NCI-H2227 treated with DMSO at 0.1 percent for 48 hours (cell line): Measurements from ENCODE around the gene SERPIND1.

Experiments
- DNase-seq: peaks from one replicate; lab custom pipeline; 2025; lab: John Stamatoyannopoulos, UW

SERPIND1 gene

DNA sequence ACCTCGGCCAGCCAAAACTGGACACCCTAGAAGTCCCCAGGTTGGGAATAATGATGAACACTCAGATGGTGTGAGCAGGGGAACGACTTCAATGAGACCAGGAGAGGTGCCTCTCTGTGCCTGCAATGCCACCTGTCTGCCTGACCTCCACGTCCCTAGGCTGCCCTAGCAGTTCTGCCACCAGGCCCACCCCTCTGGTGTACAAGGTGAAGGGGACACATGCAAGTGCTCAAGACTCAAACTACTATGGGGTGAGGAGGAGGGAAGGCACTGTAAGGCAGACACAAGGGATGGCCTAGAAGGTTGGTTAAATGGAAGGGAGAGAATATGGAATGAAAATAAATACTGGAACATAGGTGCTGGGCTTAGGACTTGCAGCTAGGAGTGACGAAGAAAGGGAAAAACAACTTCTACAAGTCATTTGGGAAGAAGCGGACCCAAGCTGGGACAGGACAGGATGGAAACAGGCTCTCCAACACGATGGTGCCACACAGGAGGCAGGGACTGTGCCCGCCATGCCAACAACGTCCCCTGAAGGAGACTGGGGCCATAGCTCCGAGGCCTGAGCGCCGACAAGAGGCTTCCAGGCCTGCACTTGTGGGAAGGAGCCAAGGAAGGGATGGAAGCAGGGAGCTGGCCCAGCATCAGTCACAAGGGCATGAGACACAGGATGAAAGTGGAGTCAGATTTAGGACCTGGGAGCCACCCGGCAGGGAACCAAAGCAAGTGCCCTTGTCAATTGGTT is 18.5 kb downstream of the SERPIND1 start:
- no peak for DNase-seq

DNA sequence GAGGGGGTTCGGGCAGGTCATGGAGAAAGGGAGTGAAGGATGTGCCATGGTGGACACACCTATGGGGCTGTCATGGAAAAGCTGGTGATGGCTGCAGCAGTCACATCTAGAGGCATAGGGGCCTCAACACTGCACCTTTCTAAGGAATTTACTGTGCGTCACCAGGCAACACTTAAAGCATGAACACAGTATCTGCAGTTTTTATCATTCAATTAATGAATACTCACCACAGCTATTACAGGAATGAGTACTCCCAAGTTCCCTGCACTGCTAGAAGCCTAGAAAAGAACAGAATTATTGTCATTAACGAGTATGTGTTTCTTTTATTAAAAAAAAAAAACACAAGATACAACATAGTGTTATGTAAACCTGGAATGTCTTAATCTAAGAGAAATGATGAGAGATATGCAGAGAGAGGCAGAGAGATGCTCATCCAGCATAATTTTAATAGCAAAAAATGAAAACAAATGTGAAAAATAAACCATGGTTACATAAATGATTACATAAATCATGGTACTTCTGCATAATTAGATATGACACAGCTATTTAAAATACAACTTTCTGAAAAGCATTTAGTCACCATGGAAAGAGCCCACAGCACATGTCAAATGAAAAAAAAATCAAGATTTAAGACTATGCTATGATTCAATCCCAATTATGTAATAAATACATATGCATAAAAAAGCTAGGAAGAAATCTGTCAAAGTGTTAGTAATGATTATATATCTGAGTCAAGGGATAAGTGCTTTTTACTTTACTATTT is 19.2 kb downstream of the SERPIND1 start:
- no peak for DNase-seq

DNA sequence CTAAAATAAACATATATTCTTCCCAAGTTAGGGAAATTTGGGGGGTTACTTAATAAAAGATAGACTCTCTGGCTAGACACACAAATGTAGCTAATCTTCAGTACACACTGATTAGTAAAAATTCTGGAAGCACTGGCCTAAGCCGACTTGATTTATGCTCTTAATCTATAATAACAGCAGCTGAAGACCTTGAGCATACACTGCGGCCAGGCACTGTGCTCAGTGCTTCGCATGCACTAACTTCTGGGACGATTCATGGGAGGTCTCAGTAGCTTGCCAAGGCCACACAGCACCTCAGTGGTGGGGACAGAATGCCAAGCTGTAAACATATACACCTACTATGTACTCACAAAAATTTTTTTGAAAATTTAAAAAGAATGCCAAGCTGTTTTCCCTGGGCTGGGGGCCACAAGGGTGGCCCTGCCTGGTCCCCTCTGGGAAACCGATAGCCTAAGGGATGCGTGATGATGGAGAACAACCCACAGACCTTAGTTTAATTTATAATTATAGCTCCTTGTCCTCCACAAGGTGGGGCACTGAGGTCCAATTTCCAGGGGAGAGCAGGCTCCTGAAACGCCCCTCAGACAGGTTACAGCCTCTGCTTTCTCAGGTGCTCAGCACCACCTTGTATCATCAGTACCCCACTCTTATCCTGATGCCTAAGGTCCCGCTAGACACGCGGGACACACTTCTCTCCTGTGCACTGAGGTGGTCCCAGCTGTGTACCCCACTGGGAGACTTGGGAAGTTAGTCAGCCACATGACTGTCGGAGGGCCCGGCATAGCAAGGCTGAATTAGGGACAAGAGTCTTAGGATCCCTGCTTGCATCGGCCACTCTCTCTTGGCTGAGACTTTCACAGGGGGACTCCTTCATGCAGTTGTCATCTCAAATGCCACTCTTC is 20.1 kb downstream of the SERPIND1 start:
- no peak for DNase-seq

DNA sequence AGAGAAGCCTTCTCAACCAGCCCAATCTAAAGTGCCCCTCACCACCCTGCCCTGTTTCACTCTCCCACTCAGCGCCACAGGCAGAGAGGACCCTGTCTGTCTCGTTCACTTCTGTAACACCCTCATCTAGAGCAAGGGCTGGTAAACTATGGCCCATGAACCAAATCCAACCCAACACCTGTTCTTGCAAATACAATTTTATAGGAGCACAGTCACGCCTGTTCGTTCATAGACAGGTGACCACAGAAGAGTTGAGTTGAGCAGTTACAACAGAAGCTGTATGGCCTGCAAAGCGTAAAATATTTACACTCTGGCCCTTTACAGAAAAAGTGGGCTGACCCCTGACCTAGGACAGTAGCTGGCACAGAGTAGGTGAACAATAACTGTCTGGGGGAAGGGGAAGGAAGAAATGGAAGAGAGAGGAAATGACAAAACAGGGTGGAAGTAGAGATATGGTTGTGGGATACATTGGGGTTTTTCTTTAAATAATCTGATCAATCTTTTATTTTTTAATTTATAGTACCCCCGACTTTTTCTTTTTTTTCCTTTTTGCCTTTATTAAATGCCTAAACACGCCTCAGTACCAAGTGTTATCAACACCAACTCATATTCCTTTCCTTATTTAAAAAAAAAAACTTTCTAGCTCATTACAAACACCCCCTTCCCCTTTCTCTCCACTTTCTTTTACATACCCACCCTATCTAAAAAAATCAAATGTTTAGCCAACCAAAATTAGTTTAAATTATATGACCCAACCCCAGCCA is 20.9 kb downstream of the SERPIND1 start:
- DNase-seq, result no peak

- DNase-seq, result no peak
Measured at GRCh38 chr22:20796731-20797130, 22.8 kb downstream of the SERPIND1 start.

- no peak for DNase-seq
Measured at GRCh38 chr22:20798218-20798617, 24.3 kb downstream of the SERPIND1 start.

GRCh38 chr22:20798974-20799373 is 25.1 kb downstream of the SERPIND1 start:
- no peak for DNase-seq

- DNase-seq, result no peak
Measured at GRCh38 chr22:20799449-20799848, 25.5 kb downstream of the SERPIND1 start.

DNA sequence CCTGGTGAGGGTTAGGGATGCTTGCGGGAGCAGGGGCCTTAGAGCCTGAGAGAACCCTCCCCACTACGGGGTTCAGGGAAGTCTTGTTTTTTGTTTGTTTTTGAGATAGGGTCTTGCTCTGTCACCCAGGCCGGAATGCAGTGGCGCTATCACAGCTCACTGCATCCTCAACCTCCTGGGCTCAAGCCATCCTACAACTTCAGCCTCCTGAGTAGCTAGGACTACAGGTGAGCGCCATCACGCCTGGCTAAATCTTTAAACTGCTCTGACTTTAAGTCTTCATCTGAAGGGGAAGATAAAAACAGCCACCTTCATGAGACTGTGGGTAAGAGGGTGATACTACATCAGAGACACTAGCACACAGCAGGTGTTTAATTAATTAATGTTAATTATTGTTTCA is 28.5 kb downstream of the SERPIND1 start:
- no peak for DNase-seq

DNA sequence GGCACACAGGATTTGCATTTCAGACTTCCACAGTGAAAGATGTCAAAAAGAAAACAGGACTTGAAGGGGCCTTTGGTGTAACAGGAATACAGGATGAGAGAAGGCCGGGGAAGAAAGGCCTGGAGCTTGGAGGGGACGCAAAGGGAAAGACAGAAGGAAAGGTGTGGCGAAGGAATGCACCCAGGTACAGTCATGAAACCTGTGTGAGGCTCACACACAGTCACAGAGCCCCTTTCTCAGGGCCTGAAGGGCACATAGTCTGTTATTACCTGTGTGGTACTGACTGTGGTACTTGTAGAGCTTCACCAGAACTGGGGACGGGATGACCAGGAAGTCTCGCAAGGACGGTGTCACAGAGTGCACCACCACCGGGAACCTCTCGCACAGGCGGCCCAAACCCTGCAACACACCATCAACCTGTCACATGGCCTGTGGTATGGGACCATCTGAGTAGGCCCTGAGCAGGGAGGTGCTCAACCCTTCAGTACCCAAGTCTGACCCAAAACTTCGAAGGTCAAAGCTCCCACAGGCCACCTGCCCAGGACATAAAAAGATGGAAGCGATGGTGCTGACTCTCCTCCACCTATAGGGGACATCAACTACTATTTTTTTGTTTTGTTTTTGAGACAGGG is 29.1 kb downstream of the SERPIND1 start:
- DNase-seq, result no peak

- DNase-seq, result no peak
Measured at GRCh38 chr22:20803696-20804324, 29.9 kb downstream of the SERPIND1 start.

GRCh38 chr22:20804650-20805049 is 30.7 kb downstream of the SERPIND1 start:
- no peak for DNase-seq

- no peak for DNase-seq
Measured at GRCh38 chr22:20805972-20806471, 32.1 kb downstream of the SERPIND1 start.

- DNase-seq, result no peak
Measured at GRCh38 chr22:20807315-20807752, 33.4 kb downstream of the SERPIND1 start.

GRCh38 chr22:20808844-20809243 is 34.9 kb downstream of the SERPIND1 start:
- no peak for DNase-seq

DNA sequence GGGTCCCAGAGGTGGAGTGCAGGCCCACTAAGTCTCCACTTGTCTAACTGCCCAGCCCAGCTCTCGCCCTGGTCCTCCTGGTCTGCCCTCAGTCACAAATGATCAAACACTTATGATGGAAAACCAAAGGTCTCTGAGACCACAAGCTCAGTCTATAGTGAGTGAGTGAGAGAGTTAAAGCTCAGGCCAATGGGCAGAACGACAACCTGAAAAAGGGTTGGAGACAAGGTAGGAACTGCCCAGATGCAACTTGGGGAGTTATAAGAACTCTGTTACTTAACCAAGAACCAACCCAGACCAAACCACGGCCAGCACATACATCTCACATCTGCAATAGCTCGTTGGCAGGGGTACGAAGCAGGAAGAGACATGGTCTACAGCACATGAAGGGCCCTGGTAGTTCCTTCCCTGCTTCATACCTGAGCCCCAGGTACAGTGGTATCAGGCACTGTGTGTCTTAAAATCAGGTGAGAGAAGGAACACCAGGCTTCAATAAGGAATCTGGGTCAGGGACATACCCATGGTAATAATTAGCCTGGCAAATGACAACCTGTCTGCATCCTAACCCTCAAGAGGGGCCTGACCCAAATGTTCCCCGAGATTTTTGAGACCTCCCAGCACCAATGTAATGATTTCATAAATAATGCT is 35.7 kb downstream of the SERPIND1 start:
- no peak for DNase-seq

DNA sequence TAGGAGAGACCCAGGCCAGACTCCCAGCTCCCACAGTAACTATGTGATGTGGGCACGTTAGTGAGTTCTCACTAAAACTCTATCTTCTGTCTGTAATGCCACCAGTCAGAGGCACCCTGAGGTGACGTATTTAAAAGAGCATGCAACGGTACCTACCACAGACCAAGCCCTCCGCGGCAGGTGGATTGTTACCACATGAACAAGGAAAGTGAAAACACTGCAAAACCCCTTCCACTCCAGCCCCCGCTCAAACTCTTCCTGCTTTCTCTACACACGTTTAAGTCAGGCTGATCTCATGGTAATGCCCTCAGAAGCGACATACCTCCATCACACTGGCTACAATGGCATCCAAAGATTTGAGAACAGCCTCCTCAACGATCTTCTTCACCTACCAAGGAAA is 36.7 kb downstream of the SERPIND1 start:
- no peak for DNase-seq

DNA sequence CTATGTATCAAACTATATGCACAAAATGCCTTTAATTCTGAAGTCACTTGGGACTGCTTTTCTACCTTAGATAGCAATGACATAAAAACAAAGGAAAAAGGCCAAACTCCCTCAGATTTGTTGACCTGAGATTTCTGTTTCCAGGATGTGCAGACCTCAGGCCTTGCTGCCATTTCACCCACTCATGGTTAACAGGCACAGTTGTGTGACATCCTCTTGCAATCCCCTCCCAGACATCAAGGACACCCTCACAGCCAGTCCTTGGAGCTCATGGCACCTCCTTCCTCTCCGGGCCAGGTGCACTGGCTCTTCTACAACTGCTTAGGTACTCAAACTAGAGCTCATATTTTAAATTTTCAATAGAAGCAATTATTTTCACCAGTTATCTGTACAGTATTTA is 37.3 kb downstream of the SERPIND1 start:
- no peak for DNase-seq

DNA sequence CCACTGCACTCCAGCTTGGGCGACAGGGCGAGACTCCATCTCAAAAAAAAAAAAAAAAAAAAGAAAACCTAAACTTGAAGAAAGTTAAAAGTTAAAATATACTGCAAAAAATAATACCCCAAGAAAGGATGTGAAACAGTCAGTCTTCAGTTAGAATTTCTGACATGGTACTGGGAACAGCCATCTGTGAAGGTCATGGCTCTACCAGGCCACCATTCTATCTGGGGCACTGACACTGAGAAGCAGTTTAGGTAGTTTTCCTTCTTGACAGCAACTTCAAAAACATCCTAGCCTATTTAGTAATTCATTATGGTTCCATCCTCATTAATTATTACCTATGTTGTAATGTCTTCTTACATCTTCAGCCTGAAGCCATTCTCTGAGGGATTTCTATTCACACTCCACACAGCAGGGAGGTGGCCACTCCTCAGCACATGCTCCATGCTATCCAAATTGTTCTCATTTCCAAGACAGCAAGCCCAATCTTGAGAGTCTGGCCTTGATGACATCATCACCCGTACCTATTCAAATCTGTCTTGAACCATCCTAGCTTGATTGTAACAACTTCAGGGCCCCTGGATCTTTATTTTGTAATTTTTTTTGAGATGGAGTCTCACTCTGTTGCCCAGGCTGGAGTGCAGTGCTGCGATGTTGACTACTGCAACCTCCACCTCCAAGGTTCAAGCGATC is 38.2 kb downstream of the SERPIND1 start:
- no peak for DNase-seq
